ENCODE data around the gene TSPYL2.

Gene TSPYL2

GRCh38 chrX:53081925-53082772 lies at the start of gene TSPYL2:
TSPYL2 (plus strand) TSS chrX:53082367; CDS start chrX:53082499, 132 bp downstream.
- DNase-seq (ENCODE audit: low read depth in 2 of 3, low spot score in 1 of 3), result peak; percentile 78 to 90 (median 90)

- DNase-seq (ENCODE audit: low read depth in 2 of 3, low spot score in 1 of 3), result no peak
Observed at GRCh38 chrX:53036149-53036548, 46.0 kb upstream of the TSPYL2 start.

- DNase-seq (ENCODE audit: low read depth in 2 of 3, low spot score in 1 of 3), result no peak
Observed at GRCh38 chrX:53039236-53039635, 42.9 kb upstream of the TSPYL2 start.

- no peak for DNase-seq (ENCODE audit: low read depth in 2 of 3, low spot score in 1 of 3)
Observed at GRCh38 chrX:53044995-53045394, 37.2 kb upstream of the TSPYL2 start.

GRCh38 chrX:53047228-53047627 lies 34.9 kb upstream of the TSPYL2 start:
- DNase-seq (ENCODE audit: low read depth in 2 of 3, low spot score in 1 of 3), result no peak

GRCh38 chrX:53048169-53049126 lies 33.7 kb upstream of the TSPYL2 start, which contains the start of gene GPR173:
GPR173 (plus strand) TSS chrX:53048789; CDS start chrX:53076622, 27,833 bp downstream.
- no peak for DNase-seq (ENCODE audit: low read depth in 2 of 3, low spot score in 1 of 3)

- DNase-seq (ENCODE audit: low read depth in 2 of 3, low spot score in 1 of 3), result no peak
Observed at GRCh38 chrX:53049127-53049517, 33.0 kb upstream of the TSPYL2 start.

GRCh38 chrX:53050841-53051240 lies 31.3 kb upstream of the TSPYL2 start:
- no peak for DNase-seq (ENCODE audit: low read depth in 2 of 3, low spot score in 1 of 3)

GRCh38 chrX:53055244-53055849 lies 26.8 kb upstream of the TSPYL2 start:
- no peak for DNase-seq (ENCODE audit: low read depth in 2 of 3, low spot score in 1 of 3)

- DNase-seq (ENCODE audit: low read depth in 2 of 3, low spot score in 1 of 3), result no peak
Observed at GRCh38 chrX:53056292-53056691, 25.9 kb upstream of the TSPYL2 start.

GRCh38 chrX:53065104-53065503 lies 17.1 kb upstream of the TSPYL2 start:
- no peak for DNase-seq (ENCODE audit: low read depth in 2 of 3, low spot score in 1 of 3)

- DNase-seq (ENCODE audit: low read depth in 2 of 3, low spot score in 1 of 3), result no peak
Observed at GRCh38 chrX:53071064-53071463, 11.1 kb upstream of the TSPYL2 start.

GRCh38 chrX:53071604-53072417 lies 10.4 kb upstream of the TSPYL2 start:
- peak in 2 of 3 donors; percentile 35 to 72 for DNase-seq (ENCODE audit: low read depth in 2 of 3, low spot score in 1 of 3)

GRCh38 chrX:53072418-53073114 lies 9.6 kb upstream of the TSPYL2 start:
- DNase-seq (ENCODE audit: low read depth in 2 of 3, low spot score in 1 of 3), result no peak

- DNase-seq (ENCODE audit: low read depth in 2 of 3, low spot score in 1 of 3), result no peak
Observed at GRCh38 chrX:53073115-53073586, 9.0 kb upstream of the TSPYL2 start.

GRCh38 chrX:53075011-53075410 lies 7.2 kb upstream of the TSPYL2 start:
- no peak for DNase-seq (ENCODE audit: low read depth in 2 of 3, low spot score in 1 of 3)

GRCh38 chrX:53076671-53077070 lies 5.5 kb upstream of the TSPYL2 start:
- DNase-seq (ENCODE audit: low read depth in 2 of 3, low spot score in 1 of 3), result no peak

GRCh38 chrX:53077207-53078197 lies 4.7 kb upstream of the TSPYL2 start:
- no peak for DNase-seq (ENCODE audit: low read depth in 2 of 3, low spot score in 1 of 3)

GRCh38 chrX:53078943-53079342 lies 3.2 kb upstream of the TSPYL2 start:
- DNase-seq (ENCODE audit: low read depth in 2 of 3, low spot score in 1 of 3), result no peak
